Measurements from ENCODE around the gene AUTS2.

GRCh38 chr7:70015353-70015752 is 417.1 kb downstream of the AUTS2 start:
- TF ChIP-seq TAF1 (IDR thresholded peaks at IDR 0.05; ENCODE audit: low read depth, low read length) (no peak), POLR2A (IDR thresholded peaks at IDR 0.05; ENCODE audit: low read depth, low read length) (no peak), POLR2AphosphoS5 (IDR thresholded peaks at IDR 0.05; ENCODE audit: low read depth, low read length) (no peak), SPI1 (IDR thresholded peaks at IDR 0.05; ENCODE audit: low read depth, low read length) (no peak), POU2F2 (IDR thresholded peaks at IDR 0.05; ENCODE audit: low read depth, low read length) (no peak), PAX5 (IDR thresholded peaks at IDR 0.05; ENCODE audit: insufficient read depth, low read length, severe bottlenecking) (no peak)

Data from GM12891 (cell line).